K562 (cell line): ENCODE measurements around the gene TSPAN14. TPM values are rescaled to one million over a fixed set of nuclear protein-coding genes. Genes with fewer than 3 reads are reported as not detected.
A peak's percentile ranks its signal among the peaks of the same experiment; 100 is the strongest.

Source experiments
- ATF1 ChIP-seq, 2 experiments: fragments of 450-650 bp in 1 of 2; IDR thresholded peaks; 2 replicates each; pipeline ENCODE4 v1.6.1; 2016; ENCODE audit warnings: missing compliant biosample characterization in 1 of 2, missing genetic modification characterization in 1 of 2
- ATF6 ChIP-seq: sonication (generic); formaldehyde crosslinking; IDR thresholded peaks from 2 replicates; pipeline ENCODE4 v1.4.0; 2020; ENCODE audit warnings: mild to moderate bottlenecking, missing genetic modification reagents
- BRCA1 ChIP-seq, 2 experiments: fragments of 450-650 bp in 1 of 2; sonication (generic) in 1 of 2; formaldehyde crosslinking in 1 of 2; IDR thresholded peaks; 2 replicates each; pipeline versions ENCODE4 v1.5.0 to v1.6.1; 2017 to 2020; ENCODE audit warnings: mild to moderate bottlenecking in 1 of 2, missing genetic modification reagents in 1 of 2
- CBX2 ChIP-seq: fragments of 200-600 bp; sonication (generic); IDR thresholded peaks from one replicate; pipeline ENCODE4 v1.6.1; 2012; ENCODE audit warnings: mild to moderate bottlenecking, low read length, inconsistent platforms; ENCODE audit not compliant: insufficient read depth, poor library complexity, severe bottlenecking
- CREB3L1 ChIP-seq: fragments of 450-650 bp; IDR thresholded peaks from 2 replicates; pipeline ENCODE4 v1.6.1; 2014; ENCODE audit warnings: low read depth, mild to moderate bottlenecking, moderate library complexity, borderline replicate concordance
- CREM ChIP-seq: IDR thresholded peaks from 2 replicates; pipeline ENCODE4 v1.6.1; 2014; ENCODE audit warnings: antibody characterized with exemption, low read depth
- FOXA3 ChIP-seq, 2 experiments: fragments of 450-650 bp in 1 of 2; sonication (generic) in 1 of 2; formaldehyde crosslinking; IDR thresholded peaks in 1 of 2; conservative IDR thresholded peaks in 1 of 2; 2 replicates each; pipeline versions ENCODE4 v1.4.0 to v1.8.0; 2020 to 2022; ENCODE audit warnings: mild to moderate bottlenecking in 2 of 2, missing genetic modification reagents in 1 of 2
- HIVEP1 ChIP-seq: fragments of 250-450 bp; sonication (Bioruptor Pico); IDR thresholded peaks from 2 replicates; pipeline ENCODE4 v1.4.0; 2020; ENCODE audit warnings: mild to moderate bottlenecking
- ID3 ChIP-seq, 2 experiments: fragments of 250-450 bp in 1 of 2; fragments of 450-650 bp in 1 of 2; sonication (Bioruptor Pico) in 1 of 2; IDR thresholded peaks; 2 replicates each; pipeline versions ENCODE4 v1.6.1 to v1.8.0; 2016 to 2021; ENCODE audit warnings: mild to moderate bottlenecking in 2 of 2, moderate library complexity in 2 of 2, missing compliant biosample characterization in 1 of 2, missing genetic modification characterization in 1 of 2
- NRF1 ChIP-seq, 2 experiments: fragments of 450-650 bp; IDR thresholded peaks in 1 of 2; conservative IDR thresholded peaks in 1 of 2; 2 replicates each; pipeline ENCODE4 v1.6.1; 2014; ENCODE audit warnings: mild to moderate bottlenecking in 2 of 2
- OTX1 ChIP-seq: fragments of 450-650 bp; formaldehyde crosslinking; IDR thresholded peaks from 2 replicates; pipeline ENCODE4 v1.4.0; 2022; ENCODE audit warnings: mild to moderate bottlenecking
- PCBP1 ChIP-seq: fragments of 200-400 bp; formaldehyde crosslinking; IDR thresholded peaks from 2 replicates; pipeline ENCODE4 v1.6.1; 2018; ENCODE audit warnings: mild to moderate bottlenecking, low read depth, low read length; ENCODE audit not compliant: poor library complexity, severe bottlenecking
- PML ChIP-seq: IDR thresholded peaks from 2 replicates; pipeline ENCODE4 v1.6.1; 2012; ENCODE audit warnings: low read length, inconsistent platforms
- POLR2H ChIP-seq: IDR thresholded peaks from 2 replicates; pipeline ENCODE4 v1.6.1; 2016; ENCODE audit warnings: missing genetic modification characterization, low read depth, mild to moderate bottlenecking, control low read depth, missing compliant biosample characterization, moderate library complexity
- SMARCA5 ChIP-seq: fragments of 450-650 bp; IDR thresholded peaks from 2 replicates; pipeline ENCODE4 v1.6.1; 2016
- SP1 ChIP-seq: sonication (generic); formaldehyde crosslinking; IDR thresholded peaks from 2 replicates; pipeline ENCODE4 v1.8.1; 2022; ENCODE audit warnings: mild to moderate bottlenecking, missing genetic modification reagents
- SUPT5H ChIP-seq: fragments of 450-650 bp; IDR thresholded peaks from 2 replicates; pipeline ENCODE4 v1.6.1; 2016
- TAF9B ChIP-seq: fragments of 450-650 bp; IDR thresholded peaks from 2 replicates; pipeline ENCODE4 v1.6.1; 2018; ENCODE audit warnings: mild to moderate bottlenecking; ENCODE audit not compliant: partially characterized antibody
- TCF15 ChIP-seq: fragments of 250-450 bp; sonication (Bioruptor Pico); IDR thresholded peaks from 2 replicates; pipeline ENCODE4 v1.8.0; 2022; ENCODE audit warnings: moderate library complexity, mild to moderate bottlenecking, inconsistent platforms
- TCFL5 ChIP-seq: fragments of 250-450 bp; sonication (Bioruptor Pico); conservative IDR thresholded peaks from 2 replicates; pipeline ENCODE4 v1.6.1; 2021; ENCODE audit warnings: mild to moderate bottlenecking, moderate library complexity, matching md5 sums
- ZKSCAN8 ChIP-seq: fragments of 200-800 bp; sonication (Bioruptor generic); IDR thresholded peaks from 2 replicates; pipeline ENCODE4 v1.6.1; 2016; ENCODE audit warnings: missing genetic modification characterization, missing compliant biosample characterization
- ZNF41 ChIP-seq: fragments of 250-450 bp; sonication (Bioruptor Pico); conservative IDR thresholded peaks from 2 replicates; pipeline ENCODE4 v1.4.0; 2020; ENCODE audit warnings: mild to moderate bottlenecking
- ZNF79 ChIP-seq: fragments of 250-450 bp; sonication (Bioruptor Pico); IDR thresholded peaks from 2 replicates; pipeline ENCODE4 v1.4.0; 2020; ENCODE audit warnings: low read depth, mild to moderate bottlenecking, moderate library complexity
- polyA plus RNA-seq, 8 experiments: library from polyadenylated mRNA; depleted of rRNA in 4 of 8; stranded (reverse) in 5 of 8; unstranded in 3 of 8; fragments of >200 nt; fragmentation: Nextera tagmentation in 2 of 8; fragmentation: Illumina TruSeq in 1 of 8; extraction: Ambion mirVana in 2 of 8; extraction: Trizol in 1 of 8; gene quantifications; 2 replicates each; pipeline versions ENCODE4 v1.2.1 to v1.2.3, GENCODE V29; 2011 to 2014; ENCODE audit warnings: inconsistent platforms in 1 of 8, missing spikeins in 1 of 8
- total RNA-seq, 7 experiments: library from RNA; depleted of rRNA in 6 of 7; stranded (reverse); fragments of >200 nt in 6 of 7; fragmentation: Illumina TruSeq in 2 of 7; extraction: Trizol in 2 of 7; gene quantifications; 2 replicates each; pipeline versions ENCODE4 v1.2.1 to v1.2.3, GENCODE V29; 2011 to 2021; ENCODE audit warnings: low replicate concordance in 1 of 7

TSPAN14 gene
- total and polyA plus RNA-seq, 9 of the 15 experiments (the other 6 are each of a cell fraction or from before 2014, with no cell fraction given), result 5.8 to 92.9 (median 23.3) TPM

- TF ChIP-seq CREM (0 out of 2 replicates have a peak, but pooled peaks have one; percentile 45), TAF9B (peak; percentile 88), ATF6 (no peak), FOXA3 (CRISPR knock-in tag; conservative IDR thresholded peaks at IDR 0.05 in 1 of 2, IDR thresholded peaks at IDR 0.05 in 1 of 2) (peak; percentile 15 to 48; a peak in 1 of 4 replicates), ID3 (CRISPR knock-in tag; IDR thresholded peaks at IDR 0.05) (no peak), ID3 (tag; IDR thresholded peaks at IDR 0.05) (no peak), CBX2 (no peak), ZNF79 (CRISPR knock-in tag) (no peak), SP1 (CRISPR knock-in tag) (no peak), POLR2H (tag) (no peak), TCF15 (CRISPR knock-in tag) (no peak), CREB3L1 (no peak; the same call in 1 of the 2 replicates), SMARCA5 (no peak), SUPT5H (peak; percentile 33; the same call in 1 of the 2 replicates), PML (peak; percentile 46), ATF1 (CRISPR knock-in tag; IDR thresholded peaks at IDR 0.05) (no peak), ATF1 (tag; IDR thresholded peaks at IDR 0.05) (no peak), HIVEP1 (CRISPR knock-in tag) (no peak), PCBP1 (no peak), ZNF41 (no peak), BRCA1 (IDR thresholded peaks at IDR 0.05) (no peak), BRCA1 (CRISPR knock-in tag; IDR thresholded peaks at IDR 0.05) (no peak), TCFL5 (CRISPR knock-in tag) (no peak), ZKSCAN8 (no peak; the same call in 1 of the 2 replicates), NRF1 (conservative IDR thresholded peaks at IDR 0.05 in 1 of 2, IDR thresholded peaks at IDR 0.05 in 1 of 2) (no peak), OTX1 (CRISPR knock-in tag) (no peak)
Observed at GRCh38 chr10:80497187-80498077, 43.3 kb downstream of the TSPAN14 start (continued).
